ENCODE results near the gene GALNT2. TPM values are rescaled to one million over a fixed set of nuclear protein-coding genes. Genes with fewer than 3 reads are reported as not detected.

Gene GALNT2
- total and polyA plus RNA-seq, 2 of the 13 experiments (the other 11 are each of a cell fraction or from before 2014, with no cell fraction given), result 39.3 to 39.6 TPM

- no peak for TF ChIP-seq SNAPC4 (CRISPR knock-in tag; IDR thresholded peaks at IDR 0.05)
These were observed 132.5 kb downstream of the GALNT2 start (continued) for GRCh38 chr1:230199554-230199953.

- 99% methylated on average over 8 of the region's 9 CpGs for WGBS (ENCODE audit: low lambda C conversion rate)
- intact Hi-C loops (cut with micrococcal nuclease; ENCODE audit: unreplicated experiment), result no loop called here
- no peak overlapping the region for H3K4me2 ChIP-seq (ENCODE audit: low read depth, low read length)
- in situ Hi-C loops (cut with HindIII; ENCODE audit: extremely low pct_ligation_motif_present, low pct_unique_long_range_greater_than_20kb), result no loop called here
- ATAC-seq (no peak), DNase-seq (ENCODE audit: low spot score) (no peak), FAIRE-seq (no peak)
- no peak for TF ChIP-seq FUBP1 (CRISPR knock-in tag; IDR thresholded peaks at IDR 0.05; ENCODE audit: borderline replicate concordance)
- no peak for TF ChIP-seq BRCA1 (CRISPR knock-in tag; IDR thresholded peaks at IDR 0.05)
- no peak for TF ChIP-seq NFYC (CRISPR knock-in tag; IDR thresholded peaks at IDR 0.05)
- no peak for TF ChIP-seq ZBTB3 (CRISPR knock-in tag; IDR thresholded peaks at IDR 0.05; ENCODE audit: borderline replicate concordance, low read depth)
- H3K36me3 ChIP-seq (replicated peaks in 1 of 2; ENCODE audit: control insufficient read depth in 1 of 2, insufficient read depth in 2 of 2, low read length in 2 of 2), result peaks cover 8 to 20% of the 10 kb centered on the region in 2 experiments; a peak in 4 of 5 replicates
- no peaks in the 10 kb centered on the region for H4K20me1 ChIP-seq (ENCODE audit: insufficient read depth, low read length)
- H3K9ac ChIP-seq (ENCODE audit: insufficient read depth, low read depth, low read length), result no peak overlapping the region
- BruUV-seq (replicated peaks), result no TSS peak
- no peaks in the 10 kb centered on the region for H3K27me3 ChIP-seq (ENCODE audit: control insufficient read depth in 1 of 2, insufficient read depth in 2 of 2, low read length in 2 of 2)
- H3K9me3 ChIP-seq (ENCODE audit: low read length), result no peaks in the 10 kb centered on the region
- H2AFZ ChIP-seq (ENCODE audit: low read length), result no peak overlapping the region
- no peak overlapping the region for H3K27ac ChIP-seq (ENCODE audit: extremely low read length, insufficient read depth, low read length)
- H3K4me3 ChIP-seq (replicated peaks in 1 of 3; ENCODE audit: insufficient read depth in 1 of 3, low read depth in 2 of 3, low read length in 3 of 3), result no peak overlapping the region
- ChIA-PET CTCF (ENCODE audit: low intra/inter-chr PET ratio, low total read pairs) (no interaction called here), POLR2A (no interaction called here)
- no peaks in the 10 kb centered on the region for H3K79me2 ChIP-seq (ENCODE audit: insufficient read depth, low read length)
- peaks cover 7% of the 10 kb centered on the region; the same call in 1 of the 2 replicates for H3K4me1 ChIP-seq (ENCODE audit: insufficient read depth, low read length)
These were observed 133.2 kb downstream of the GALNT2 start for GRCh38 chr1:230200276-230200675.

Measured in HepG2 (cell line).